Measurements from ENCODE around the gene GRPEL1. TPM values are rescaled to one million over a fixed set of nuclear protein-coding genes. Genes with fewer than 3 reads are reported as not detected.

GRPEL1 gene
- total RNA-seq, 1 donor from 2014 or later: 55.8 TPM

GRCh38 chr4:7016086-7016485 is 51.8 kb downstream of the GRPEL1 start:
- no peaks in the 10 kb centered on the region for H3K79me2 ChIP-seq (ENCODE audit: insufficient read depth, low read length)
- TF ChIP-seq, protein P1, sequence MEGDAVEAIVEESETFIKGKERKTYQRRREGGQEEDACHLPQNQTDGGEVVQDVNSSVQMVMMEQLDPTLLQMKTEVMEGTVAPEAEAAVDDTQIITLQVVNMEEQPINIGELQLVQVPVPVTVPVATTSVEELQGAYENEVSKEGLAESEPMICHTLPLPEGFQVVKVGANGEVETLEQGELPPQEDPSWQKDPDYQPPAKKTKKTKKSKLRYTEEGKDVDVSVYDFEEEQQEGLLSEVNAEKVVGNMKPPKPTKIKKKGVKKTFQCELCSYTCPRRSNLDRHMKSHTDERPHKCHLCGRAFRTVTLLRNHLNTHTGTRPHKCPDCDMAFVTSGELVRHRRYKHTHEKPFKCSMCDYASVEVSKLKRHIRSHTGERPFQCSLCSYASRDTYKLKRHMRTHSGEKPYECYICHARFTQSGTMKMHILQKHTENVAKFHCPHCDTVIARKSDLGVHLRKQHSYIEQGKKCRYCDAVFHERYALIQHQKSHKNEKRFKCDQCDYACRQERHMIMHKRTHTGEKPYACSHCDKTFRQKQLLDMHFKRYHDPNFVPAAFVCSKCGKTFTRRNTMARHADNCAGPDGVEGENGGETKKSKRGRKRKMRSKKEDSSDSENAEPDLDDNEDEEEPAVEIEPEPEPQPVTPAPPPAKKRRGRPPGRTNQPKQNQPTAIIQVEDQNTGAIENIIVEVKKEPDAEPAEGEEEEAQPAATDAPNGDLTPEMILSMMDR (IDR thresholded peaks at IDR 0.05; ENCODE audit: insufficient read depth, low read depth, low read length): no peak
- no peak for TF ChIP-seq EZH2 (IDR thresholded peaks at IDR 0.05; ENCODE audit: insufficient read depth, low read length)
- no peak overlapping the region for H3K4me2 ChIP-seq (ENCODE audit: low read length)
- FAIRE-seq (no peak), DNase-seq (ENCODE audit: low read depth) (no peak)
- Mint-ChIP-seq H3K27me3 (ENCODE audit: low read depth, unreplicated experiment) (no peaks in the 10 kb centered on the region), H3K36me3 (ENCODE audit: low read depth, unreplicated experiment) (peaks cover 31% of the 10 kb centered on the region), H3K9me3 (ENCODE audit: unreplicated experiment) (no peaks in the 10 kb centered on the region), H3K4me3 (ENCODE audit: unreplicated experiment) (no peak overlapping the region), H3K27ac (ENCODE audit: unreplicated experiment) (no peak overlapping the region), H3K4me1 (ENCODE audit: low read depth, unreplicated experiment) (peaks cover 12% of the 10 kb centered on the region)
- no peak overlapping the region for H2AFZ ChIP-seq (ENCODE audit: low read depth, low read length)
- no peaks in the 10 kb centered on the region for H3K4me1 ChIP-seq (ENCODE audit: insufficient read depth, low read length)
- H3K4me3 ChIP-seq (ENCODE audit: insufficient read depth, low read depth, low read length): no peak overlapping the region
- no peaks in the 10 kb centered on the region for H3K27me3 ChIP-seq (ENCODE audit: insufficient read depth, low read length)
- H3K36me3 ChIP-seq (ENCODE audit: insufficient read depth, low read length): peaks cover 11% of the 10 kb centered on the region
- peaks cover 7% of the 10 kb centered on the region for H4K20me1 ChIP-seq (ENCODE audit: insufficient read depth, low read length)
- H3K27ac ChIP-seq (ENCODE audit: low read depth, low read length): no peak overlapping the region
- H3K9ac ChIP-seq (ENCODE audit: low read length): no peak overlapping the region
- H3K9me3 ChIP-seq (ENCODE audit: insufficient read depth, low read depth, low read length): no peaks in the 10 kb centered on the region

DNA sequence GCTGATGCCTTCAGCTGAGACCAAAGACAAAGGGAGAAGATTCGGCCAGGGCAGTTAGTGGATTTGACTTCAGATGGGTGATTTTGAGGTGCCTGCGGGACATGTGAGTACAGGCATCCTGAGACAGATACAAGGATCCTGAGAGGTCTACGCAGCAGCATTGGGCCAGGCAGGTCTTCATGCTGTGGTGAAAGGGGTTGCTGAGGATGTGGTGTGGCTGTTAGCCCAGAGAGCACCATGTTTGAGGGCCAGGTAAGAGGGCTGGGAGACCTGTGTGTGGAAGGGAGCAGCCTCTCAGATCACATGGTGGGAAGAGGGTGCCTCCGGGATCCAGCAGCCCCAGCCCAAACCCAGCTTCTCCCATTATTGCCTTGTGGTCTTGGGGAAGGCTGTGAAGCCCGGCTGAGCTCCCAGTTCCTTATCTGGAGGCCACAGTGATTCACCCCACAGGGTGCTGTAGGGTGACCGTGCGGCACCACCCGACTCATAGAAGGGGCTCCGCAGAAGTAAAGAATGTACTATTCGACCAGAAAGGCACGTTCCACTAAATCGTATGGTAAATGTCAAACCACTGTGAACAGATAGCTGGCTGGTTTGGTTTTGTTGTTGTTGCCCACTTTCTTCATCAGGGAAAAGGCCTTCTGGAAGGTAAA is 52.4 kb downstream of the GRPEL1 start:
- Histone ChIP-seq H3K4me3 (ENCODE audit: insufficient read depth, low read depth, low read length) (no peak overlapping the region), H4K20me1 (ENCODE audit: insufficient read depth, low read length) (peaks cover 7% of the 10 kb centered on the region), H3K9ac (ENCODE audit: low read length) (no peak overlapping the region), H3K27ac (ENCODE audit: low read depth, low read length) (no peak overlapping the region), H3K4me1 (ENCODE audit: insufficient read depth, low read length) (no peaks in the 10 kb centered on the region), H3K36me3 (ENCODE audit: insufficient read depth, low read length) (peaks cover 16% of the 10 kb centered on the region), H2AFZ (ENCODE audit: low read depth, low read length) (no peak overlapping the region), H3K27me3 (ENCODE audit: insufficient read depth, low read length) (no peaks in the 10 kb centered on the region), H3K79me2 (ENCODE audit: insufficient read depth, low read length) (no peaks in the 10 kb centered on the region), H3K4me2 (ENCODE audit: low read length) (no peak overlapping the region), H3K9me3 (ENCODE audit: insufficient read depth, low read depth, low read length) (no peaks in the 10 kb centered on the region)
- FAIRE-seq (no peak), DNase-seq (ENCODE audit: low read depth) (no peak)
- Mint-ChIP-seq H3K4me1 (ENCODE audit: low read depth, unreplicated experiment) (peaks cover 6% of the 10 kb centered on the region), H3K36me3 (ENCODE audit: low read depth, unreplicated experiment) (peaks cover 30% of the 10 kb centered on the region), H3K27ac (ENCODE audit: unreplicated experiment) (no peak overlapping the region), H3K4me3 (ENCODE audit: unreplicated experiment) (no peak overlapping the region), H3K27me3 (ENCODE audit: low read depth, unreplicated experiment) (no peaks in the 10 kb centered on the region), H3K9me3 (ENCODE audit: unreplicated experiment) (no peaks in the 10 kb centered on the region)
- no peak for TF ChIP-seq EZH2 (IDR thresholded peaks at IDR 0.05; ENCODE audit: insufficient read depth, low read length)
- TF ChIP-seq, protein P1 (IDR thresholded peaks at IDR 0.05; ENCODE audit: insufficient read depth, low read depth, low read length): no peak

DNA sequence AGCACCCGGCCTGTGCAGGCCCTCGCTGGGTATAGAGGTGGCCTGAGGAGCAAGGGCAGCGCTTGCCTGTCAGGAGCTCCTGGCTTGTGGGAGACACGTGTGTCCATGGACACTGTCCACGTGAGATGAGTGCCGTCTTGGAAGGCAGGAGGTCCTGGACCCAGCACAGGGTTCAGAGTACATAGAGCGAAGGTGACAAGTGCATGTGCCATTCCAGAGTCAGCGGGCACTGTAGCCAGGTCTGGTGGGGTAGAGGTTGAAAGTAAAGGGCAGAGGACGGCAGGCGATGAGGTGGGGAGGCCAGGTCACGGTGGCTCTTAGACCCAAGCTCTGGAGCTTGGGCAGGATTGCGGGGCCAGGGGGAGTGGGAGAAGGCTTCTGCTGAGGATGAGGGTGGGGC is 53.0 kb downstream of the GRPEL1 start:
- Mint-ChIP-seq H3K9me3 (ENCODE audit: unreplicated experiment) (no peaks in the 10 kb centered on the region), H3K4me3 (ENCODE audit: unreplicated experiment) (no peak overlapping the region), H3K36me3 (ENCODE audit: low read depth, unreplicated experiment) (peaks cover 34% of the 10 kb centered on the region), H3K27ac (ENCODE audit: unreplicated experiment) (no peak overlapping the region), H3K4me1 (ENCODE audit: low read depth, unreplicated experiment) (no peaks in the 10 kb centered on the region), H3K27me3 (ENCODE audit: low read depth, unreplicated experiment) (no peaks in the 10 kb centered on the region)
- Histone ChIP-seq H3K4me2 (ENCODE audit: low read length) (no peak overlapping the region), H3K9me3 (ENCODE audit: insufficient read depth, low read depth, low read length) (no peaks in the 10 kb centered on the region), H4K20me1 (ENCODE audit: insufficient read depth, low read length) (peaks cover 7% of the 10 kb centered on the region), H3K79me2 (ENCODE audit: insufficient read depth, low read length) (no peaks in the 10 kb centered on the region), H2AFZ (ENCODE audit: low read depth, low read length) (no peak overlapping the region), H3K27ac (ENCODE audit: low read depth, low read length) (no peak overlapping the region), H3K27me3 (ENCODE audit: insufficient read depth, low read length) (no peaks in the 10 kb centered on the region), H3K4me3 (ENCODE audit: insufficient read depth, low read depth, low read length) (no peak overlapping the region), H3K9ac (ENCODE audit: low read length) (no peak overlapping the region), H3K4me1 (ENCODE audit: insufficient read depth, low read length) (no peaks in the 10 kb centered on the region), H3K36me3 (ENCODE audit: insufficient read depth, low read length) (peaks cover 18% of the 10 kb centered on the region)
- FAIRE-seq (no peak), DNase-seq (ENCODE audit: low read depth) (no peak)
- TF ChIP-seq EZH2 (IDR thresholded peaks at IDR 0.05; ENCODE audit: insufficient read depth, low read length): no peak
- TF ChIP-seq, protein P1 (IDR thresholded peaks at IDR 0.05; ENCODE audit: insufficient read depth, low read depth, low read length): no peak
